ENCODE data around the gene KIF22. TPM values are rescaled to one million over a fixed set of nuclear protein-coding genes. Genes with fewer than 3 reads are reported as not detected.

The KIF22 gene
- total RNA-seq, 1 experiment from 2014 or later: 87.6 TPM

GRCh38 chr16:29820730-29821642, 30.4 kb downstream of the KIF22 start:
- H3K4me1 ChIP-seq (ENCODE audit: insufficient read depth, low read length): peaks cover 69% of the 10 kb centered on the region
- peak; percentile 28 for ATAC-seq
- H2AFZ ChIP-seq (ENCODE audit: low read length): no peak overlapping the region
- H3K79me2 ChIP-seq (ENCODE audit: low read length): peaks cover 38% of the 10 kb centered on the region
- H3K27ac ChIP-seq (ENCODE audit: low read length): peak overlapping the region; percentile 62
- peaks cover 3% of the 10 kb centered on the region for H3F3A ChIP-seq (ENCODE audit: low read length, unreplicated experiment)
- peak overlapping the region; percentile 76 for H3K4me3 ChIP-seq (ENCODE audit: low read length)
- TF ChIP-seq CTCF (conservative IDR thresholded peaks at IDR 0.05; ENCODE audit: low read depth, low read length): no peak
- TF ChIP-seq EZH2phosphoT487 (IDR thresholded peaks at IDR 0.05; ENCODE audit: borderline replicate concordance, low read length): no peak
- TF ChIP-seq EZH2 (IDR thresholded peaks at IDR 0.05; ENCODE audit: low read length, unreplicated experiment): no peak
- H3K9me3 ChIP-seq (ENCODE audit: low read length): no peaks in the 10 kb centered on the region
- peak; percentile 27 for DNase-seq
- H3K36me3 ChIP-seq (ENCODE audit: low read depth, low read length): no peaks in the 10 kb centered on the region; the same call in none of the 2 replicates
- intact Hi-C loops (cut with micrococcal nuclease): no loop called here
- peak overlapping the region; percentile 92 for H3K4me2 ChIP-seq (ENCODE audit: low read length)
- H3K27me3 ChIP-seq (ENCODE audit: low read length): no peaks in the 10 kb centered on the region
- no peaks in the 10 kb centered on the region for H3K9me2 ChIP-seq (replicated peaks; ENCODE audit: low read length)
- no peaks in the 10 kb centered on the region for H4K20me1 ChIP-seq (ENCODE audit: low read length)
- H3K9ac ChIP-seq (ENCODE audit: low read length): peak overlapping the region; percentile 56
- ChIA-PET POLR2A (ENCODE audit: unreplicated experiment) (no interaction called here), CTCF (interaction anchor here (0.6 to 2.7 kb wide), 6 partner anchors 22 to 102 kb away, joined by 5 to 9 read pairs (median 6); partner anchors contain the start of gene SEZ6L2)
- TSS peak; percentile 75 for BruUV-seq (replicated peaks)

GRCh38 chr16:29821643-29822115, 31.1 kb downstream of the KIF22 start:
- intact Hi-C loops (cut with micrococcal nuclease): no loop called here
- DNase-seq: peak; percentile 50

More at GRCh38 chr16:29821643-29822115, 31.1 kb downstream of the KIF22 start:
- H3K9ac ChIP-seq (ENCODE audit: low read length): peak overlapping the region; percentile 56
- no peaks in the 10 kb centered on the region for H3K9me3 ChIP-seq (ENCODE audit: low read length)
- H3K27me3 ChIP-seq (ENCODE audit: low read length): no peaks in the 10 kb centered on the region
- POLR2A ChIA-PET (ENCODE audit: unreplicated experiment): no interaction called here
- peak; percentile 10; the same call in 1 of the 2 replicates for ATAC-seq
- peak overlapping the region; percentile 76; the same call in 1 of the 2 replicates for H3K4me3 ChIP-seq (ENCODE audit: low read length)
- H4K20me1 ChIP-seq (ENCODE audit: low read length): no peaks in the 10 kb centered on the region
- H3K9me2 ChIP-seq (replicated peaks; ENCODE audit: low read length): no peaks in the 10 kb centered on the region
- H3K79me2 ChIP-seq (ENCODE audit: low read length): peaks cover 35% of the 10 kb centered on the region
- peak overlapping the region; percentile 62 for H3K27ac ChIP-seq (ENCODE audit: low read length)
- no peak for TF ChIP-seq EZH2phosphoT487 (IDR thresholded peaks at IDR 0.05; ENCODE audit: borderline replicate concordance, low read length)
- TF ChIP-seq EZH2 (IDR thresholded peaks at IDR 0.05; ENCODE audit: low read length, unreplicated experiment): no peak
- TF ChIP-seq CTCF (conservative IDR thresholded peaks at IDR 0.05; ENCODE audit: low read depth, low read length): no peak
- no peak overlapping the region for H2AFZ ChIP-seq (ENCODE audit: low read length)
- H3F3A ChIP-seq (ENCODE audit: low read length, unreplicated experiment): peaks cover 3% of the 10 kb centered on the region
- CTCF ChIA-PET: interaction anchor here (0.8 to 1.0 kb wide), 2 partner anchors 27 to 77 kb away, joined by 6 to 7 read pairs; partner anchors contain the start of gene SEZ6L2
- peak overlapping the region; percentile 92 for H3K4me2 ChIP-seq (ENCODE audit: low read length)
- no TSS peak for BruUV-seq (replicated peaks)
- no peaks in the 10 kb centered on the region; the same call in none of the 2 replicates for H3K36me3 ChIP-seq (ENCODE audit: low read depth, low read length)
- peaks cover 73% of the 10 kb centered on the region for H3K4me1 ChIP-seq (ENCODE audit: insufficient read depth, low read length)

All from PC-3 (cell line).